Measurements from ENCODE around the gene ZNF169.
"Not testable (repeated sequence)": the region's sequence is repeated elsewhere in the genome, so short reads cannot be mapped to it uniquely, and the experiment has no call there.

The ZNF169 gene

DNA sequence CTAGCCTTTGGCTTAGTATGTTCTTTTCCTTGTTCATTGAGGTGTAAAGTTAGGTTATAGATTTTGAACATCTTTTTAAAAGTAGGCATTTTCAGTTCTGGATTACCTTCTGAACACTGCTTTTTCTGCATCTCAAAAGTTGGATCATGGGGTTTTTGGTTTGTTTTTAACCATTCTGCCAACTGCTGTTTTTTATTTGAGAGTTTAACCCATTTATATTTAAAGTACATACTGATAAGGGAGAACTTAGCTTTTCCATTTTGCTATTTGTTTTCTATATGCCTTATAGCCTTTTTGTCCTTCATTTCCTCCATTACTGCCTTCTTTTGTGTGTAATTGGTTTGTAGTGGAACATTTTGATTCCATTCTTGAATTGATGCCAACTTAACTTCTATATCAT, 30.5 kb upstream of the ZNF169 start:
- no peak overlapping the region for H3K4me2 ChIP-seq (ENCODE audit: low read length)
- TF ChIP-seq EZH2phosphoT487 (IDR thresholded peaks at IDR 0.05; ENCODE audit: low read depth) = no peak
- H3K27me3 ChIP-seq (ENCODE audit: low read depth, low read length) = peaks cover 10% of the 10 kb centered on the region; the same call in 1 of the 2 replicates
- H3K27ac ChIP-seq (ENCODE audit: low read length) = no peak overlapping the region
- H3K36me3 ChIP-seq (replicated peaks; ENCODE audit: low read depth, low read length) = no peaks in the 10 kb centered on the region
- no peak overlapping the region for H3K9ac ChIP-seq (ENCODE audit: low read length)
- H3K4me3 ChIP-seq (ENCODE audit: low read length) = no peak overlapping the region
- no peaks in the 10 kb centered on the region for H3K9me3 ChIP-seq (ENCODE audit: insufficient read depth, low read length)
- H3K79me2 ChIP-seq (ENCODE audit: low read length) = no peaks in the 10 kb centered on the region
- no peak overlapping the region for H2AFZ ChIP-seq (ENCODE audit: low read depth, low read length)
- no peaks in the 10 kb centered on the region for H3K4me1 ChIP-seq (ENCODE audit: low read length)
- no peaks in the 10 kb centered on the region for H4K20me1 ChIP-seq (ENCODE audit: insufficient read depth, low read length)

DNA sequence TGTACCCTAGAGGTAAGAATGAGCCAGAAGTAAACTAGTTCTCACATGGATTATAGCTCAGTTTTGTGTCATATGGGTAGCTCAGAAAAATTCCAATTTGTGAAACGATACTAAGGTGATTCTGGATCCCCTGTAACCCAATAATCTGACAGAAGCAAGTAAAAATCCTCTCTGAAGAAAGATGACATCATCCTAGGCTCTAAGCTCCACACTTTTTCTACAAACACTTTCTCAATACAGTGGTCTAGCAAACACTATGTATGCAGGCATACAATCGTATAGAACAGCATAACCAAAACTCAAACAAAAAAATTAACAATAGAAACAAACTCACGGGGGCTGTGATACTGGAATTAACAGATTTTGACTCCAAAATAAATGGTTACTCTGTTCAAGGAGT, 26.7 kb upstream of the ZNF169 start:
- Histone ChIP-seq H3K27ac (ENCODE audit: low read length) (no peak overlapping the region), H3K4me3 (ENCODE audit: low read length) (no peak overlapping the region), H3K36me3 (replicated peaks; ENCODE audit: low read depth, low read length) (no peaks in the 10 kb centered on the region), H4K20me1 (ENCODE audit: insufficient read depth, low read length) (no peaks in the 10 kb centered on the region), H3K27me3 (ENCODE audit: low read depth, low read length) (peaks cover 6% of the 10 kb centered on the region; the same call in 1 of the 2 replicates), H3K4me1 (ENCODE audit: low read length) (no peaks in the 10 kb centered on the region), H3K9ac (ENCODE audit: low read length) (no peak overlapping the region), H3K4me2 (ENCODE audit: low read length) (no peak overlapping the region), H3K79me2 (ENCODE audit: low read length) (no peaks in the 10 kb centered on the region), H3K9me3 (ENCODE audit: insufficient read depth, low read length) (no peaks in the 10 kb centered on the region), H2AFZ (ENCODE audit: low read depth, low read length) (no peak overlapping the region)
- TF ChIP-seq, protein P1, sequence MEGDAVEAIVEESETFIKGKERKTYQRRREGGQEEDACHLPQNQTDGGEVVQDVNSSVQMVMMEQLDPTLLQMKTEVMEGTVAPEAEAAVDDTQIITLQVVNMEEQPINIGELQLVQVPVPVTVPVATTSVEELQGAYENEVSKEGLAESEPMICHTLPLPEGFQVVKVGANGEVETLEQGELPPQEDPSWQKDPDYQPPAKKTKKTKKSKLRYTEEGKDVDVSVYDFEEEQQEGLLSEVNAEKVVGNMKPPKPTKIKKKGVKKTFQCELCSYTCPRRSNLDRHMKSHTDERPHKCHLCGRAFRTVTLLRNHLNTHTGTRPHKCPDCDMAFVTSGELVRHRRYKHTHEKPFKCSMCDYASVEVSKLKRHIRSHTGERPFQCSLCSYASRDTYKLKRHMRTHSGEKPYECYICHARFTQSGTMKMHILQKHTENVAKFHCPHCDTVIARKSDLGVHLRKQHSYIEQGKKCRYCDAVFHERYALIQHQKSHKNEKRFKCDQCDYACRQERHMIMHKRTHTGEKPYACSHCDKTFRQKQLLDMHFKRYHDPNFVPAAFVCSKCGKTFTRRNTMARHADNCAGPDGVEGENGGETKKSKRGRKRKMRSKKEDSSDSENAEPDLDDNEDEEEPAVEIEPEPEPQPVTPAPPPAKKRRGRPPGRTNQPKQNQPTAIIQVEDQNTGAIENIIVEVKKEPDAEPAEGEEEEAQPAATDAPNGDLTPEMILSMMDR (IDR thresholded peaks at IDR 0.05; ENCODE audit: low read depth, low read length) = no peak
- no peak for TF ChIP-seq EZH2phosphoT487 (IDR thresholded peaks at IDR 0.05; ENCODE audit: low read depth)

GRCh38 chr9:94241098-94241497, 18.0 kb upstream of the ZNF169 start:
- H3K4me2 ChIP-seq (ENCODE audit: low read length); H4K20me1 ChIP-seq (ENCODE audit: insufficient read depth, low read length); H3K36me3 ChIP-seq (replicated peaks; ENCODE audit: low read depth, low read length); H2AFZ ChIP-seq (ENCODE audit: low read depth, low read length); H3K4me3 ChIP-seq (ENCODE audit: low read length); H3K9me3 ChIP-seq (ENCODE audit: insufficient read depth, low read length); H3K9ac ChIP-seq (ENCODE audit: low read length); H3K79me2 ChIP-seq (ENCODE audit: low read length); H3K27ac ChIP-seq (ENCODE audit: low read length); H3K4me1 ChIP-seq (ENCODE audit: low read length); H3K27me3 ChIP-seq (ENCODE audit: low read depth, low read length): not testable (repeated sequence)

DNA sequence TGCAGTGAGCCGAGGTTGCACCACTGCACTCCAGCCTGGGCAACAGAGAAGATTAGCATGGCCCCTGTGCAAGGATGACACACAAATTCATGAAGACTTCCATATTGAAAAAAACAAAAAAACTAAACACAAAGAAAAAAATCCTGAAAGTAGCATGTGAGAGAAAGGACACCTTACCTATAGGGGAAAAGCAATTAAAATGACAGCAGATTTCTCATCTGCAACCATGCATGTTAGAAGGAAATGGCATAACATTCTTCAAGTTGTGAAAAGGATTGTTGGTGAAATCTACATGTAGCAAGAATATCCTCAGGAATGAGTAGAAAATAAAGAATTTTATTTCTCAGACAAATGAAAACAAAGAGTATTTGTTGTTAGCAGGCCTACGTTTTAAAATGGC, 13.4 kb upstream of the ZNF169 start:
- Histone ChIP-seq H3K27me3 (ENCODE audit: low read depth, low read length) (no peaks in the 10 kb centered on the region), H3K4me2 (ENCODE audit: low read length) (no peak overlapping the region), H3K79me2 (ENCODE audit: low read length) (no peaks in the 10 kb centered on the region), H2AFZ (ENCODE audit: low read depth, low read length) (no peak overlapping the region), H3K36me3 (replicated peaks; ENCODE audit: low read depth, low read length) (no peaks in the 10 kb centered on the region), H3K27ac (ENCODE audit: low read length) (no peak overlapping the region), H3K9me3 (ENCODE audit: insufficient read depth, low read length) (no peaks in the 10 kb centered on the region), H3K4me1 (ENCODE audit: low read length) (no peaks in the 10 kb centered on the region), H3K9ac (ENCODE audit: low read length) (no peak overlapping the region), H3K4me3 (ENCODE audit: low read length) (no peak overlapping the region), H4K20me1 (ENCODE audit: insufficient read depth, low read length) (no peaks in the 10 kb centered on the region)
- TF ChIP-seq, protein P1 (IDR thresholded peaks at IDR 0.05; ENCODE audit: low read depth, low read length) = no peak
- no peak for TF ChIP-seq EZH2phosphoT487 (IDR thresholded peaks at IDR 0.05; ENCODE audit: low read depth)

DNA sequence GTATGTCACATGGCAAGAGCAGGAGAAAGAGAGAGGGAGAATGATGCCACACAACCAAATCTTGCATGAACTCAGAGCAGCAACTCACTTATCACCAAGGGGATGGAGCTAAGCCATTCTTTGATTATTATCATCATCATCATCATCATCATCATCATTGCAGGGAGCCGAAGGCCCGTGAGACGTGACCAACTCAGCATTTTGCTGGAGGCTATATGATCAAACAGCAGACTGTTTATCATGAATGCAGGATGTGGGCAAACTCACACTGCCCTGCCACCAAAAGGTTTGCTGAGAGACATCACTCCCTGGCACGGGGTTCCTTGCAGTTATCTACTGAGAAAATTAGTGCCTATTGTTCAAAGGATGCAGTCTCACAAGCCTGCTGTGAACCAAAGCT, 8.6 kb upstream of the ZNF169 start:
- Histone ChIP-seq H3K79me2 (ENCODE audit: low read length) (no peaks in the 10 kb centered on the region), H4K20me1 (ENCODE audit: insufficient read depth, low read length) (no peaks in the 10 kb centered on the region), H3K4me1 (ENCODE audit: low read length) (no peaks in the 10 kb centered on the region), H3K27ac (ENCODE audit: low read length) (no peak overlapping the region), H3K27me3 (ENCODE audit: low read depth, low read length) (no peaks in the 10 kb centered on the region), H3K9me3 (ENCODE audit: insufficient read depth, low read length) (no peaks in the 10 kb centered on the region), H3K4me2 (ENCODE audit: low read length) (no peak overlapping the region), H3K4me3 (ENCODE audit: low read length) (no peak overlapping the region), H3K9ac (ENCODE audit: low read length) (no peak overlapping the region), H3K36me3 (replicated peaks; ENCODE audit: low read depth, low read length) (no peaks in the 10 kb centered on the region), H2AFZ (ENCODE audit: low read depth, low read length) (no peak overlapping the region)
- no peak for TF ChIP-seq EZH2phosphoT487 (IDR thresholded peaks at IDR 0.05; ENCODE audit: low read depth)
- TF ChIP-seq, protein P1 (IDR thresholded peaks at IDR 0.05; ENCODE audit: low read depth, low read length) = no peak
